Measurements from ENCODE around the gene WASHC4.

Gene WASHC4

DNA sequence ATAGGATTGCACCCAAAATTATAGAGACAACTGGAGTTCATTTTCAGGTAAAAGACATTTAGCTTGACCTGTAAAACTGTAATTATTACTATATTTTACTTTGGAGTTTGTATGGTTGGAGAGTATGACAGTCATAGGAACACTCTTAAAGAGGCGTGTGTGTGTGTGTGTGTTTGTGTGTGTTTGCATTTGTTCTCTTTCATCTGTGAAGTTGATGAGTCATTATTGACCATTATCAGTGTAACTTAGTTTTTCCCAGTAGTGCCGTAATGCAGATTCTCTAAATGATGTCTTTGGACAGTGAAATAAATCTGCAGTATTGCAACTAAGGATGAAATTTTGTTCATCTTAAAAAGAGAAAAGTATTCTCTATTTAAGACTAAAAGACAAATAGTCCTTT lies 13.0 kb downstream of the WASHC4 start:
- TF ChIP-seq, protein P1, sequence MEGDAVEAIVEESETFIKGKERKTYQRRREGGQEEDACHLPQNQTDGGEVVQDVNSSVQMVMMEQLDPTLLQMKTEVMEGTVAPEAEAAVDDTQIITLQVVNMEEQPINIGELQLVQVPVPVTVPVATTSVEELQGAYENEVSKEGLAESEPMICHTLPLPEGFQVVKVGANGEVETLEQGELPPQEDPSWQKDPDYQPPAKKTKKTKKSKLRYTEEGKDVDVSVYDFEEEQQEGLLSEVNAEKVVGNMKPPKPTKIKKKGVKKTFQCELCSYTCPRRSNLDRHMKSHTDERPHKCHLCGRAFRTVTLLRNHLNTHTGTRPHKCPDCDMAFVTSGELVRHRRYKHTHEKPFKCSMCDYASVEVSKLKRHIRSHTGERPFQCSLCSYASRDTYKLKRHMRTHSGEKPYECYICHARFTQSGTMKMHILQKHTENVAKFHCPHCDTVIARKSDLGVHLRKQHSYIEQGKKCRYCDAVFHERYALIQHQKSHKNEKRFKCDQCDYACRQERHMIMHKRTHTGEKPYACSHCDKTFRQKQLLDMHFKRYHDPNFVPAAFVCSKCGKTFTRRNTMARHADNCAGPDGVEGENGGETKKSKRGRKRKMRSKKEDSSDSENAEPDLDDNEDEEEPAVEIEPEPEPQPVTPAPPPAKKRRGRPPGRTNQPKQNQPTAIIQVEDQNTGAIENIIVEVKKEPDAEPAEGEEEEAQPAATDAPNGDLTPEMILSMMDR (IDR thresholded peaks at IDR 0.05): no peak
- no peak overlapping the region for H3K27ac ChIP-seq
- H3K27me3 ChIP-seq: no peaks in the 10 kb centered on the region
- H3K4me1 ChIP-seq (ENCODE audit: control insufficient read depth in 1 of 2, insufficient read depth in 1 of 2, low read depth in 1 of 2, low read length in 1 of 2): no peaks in the 10 kb centered on the region
- no peaks in the 10 kb centered on the region for H3K9me3 ChIP-seq
- H3K36me3 ChIP-seq: peaks cover 100% of the 10 kb centered on the region
- H3K4me3 ChIP-seq (ENCODE audit: low read depth in 1 of 2, low read length in 1 of 2): no peak overlapping the region

DNA sequence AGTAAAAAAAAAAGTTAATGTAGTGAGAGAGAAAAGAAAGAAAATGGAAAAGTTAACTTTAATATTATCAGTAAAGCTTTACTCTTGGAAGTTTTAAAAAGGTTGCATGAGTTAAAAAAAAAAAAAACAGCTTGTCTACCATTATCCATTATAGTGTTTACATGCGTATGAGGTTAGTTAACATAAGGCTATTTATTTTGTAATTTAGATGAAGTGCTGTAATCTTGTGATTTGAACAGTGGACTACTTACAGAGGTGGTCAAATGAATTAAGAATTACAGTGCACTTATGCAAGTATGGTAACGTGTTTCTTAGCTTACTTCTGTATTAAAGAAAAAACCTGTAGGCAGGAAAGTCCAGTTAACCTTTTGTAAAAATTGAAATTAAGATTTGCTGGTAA lies 30.7 kb downstream of the WASHC4 start:
- H3K36me3 ChIP-seq: peaks cover 83% of the 10 kb centered on the region
- H3K27ac ChIP-seq: no peak overlapping the region

DNA sequence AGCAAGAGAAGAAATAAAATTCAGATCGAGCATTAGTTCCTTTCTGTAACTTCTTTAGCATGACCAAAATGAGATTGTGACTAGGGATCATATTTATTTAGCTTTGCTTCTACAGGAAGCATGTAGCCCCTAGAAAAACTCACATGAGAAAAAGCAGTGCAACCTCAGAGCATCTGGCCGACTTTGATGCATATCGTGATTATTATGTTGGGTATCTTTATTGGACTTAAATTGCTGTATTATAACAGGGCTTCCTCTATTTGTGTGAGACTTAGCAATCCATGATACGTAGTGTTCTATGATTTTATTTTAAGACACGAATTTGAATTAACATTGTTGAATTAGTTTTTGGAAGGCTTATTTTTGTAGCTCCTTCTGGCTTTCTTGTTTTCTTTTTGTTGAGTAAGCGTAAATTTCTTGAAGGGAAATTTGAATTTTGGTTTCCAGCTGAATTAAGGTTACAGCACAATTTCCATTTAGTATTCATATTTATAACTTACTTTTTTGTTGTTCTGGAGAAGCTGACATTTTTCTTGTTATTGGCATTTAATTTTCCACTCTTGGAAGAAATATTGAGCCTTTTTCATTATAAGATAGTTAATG lies 33.9 kb downstream of the WASHC4 start:
- no peaks in the 10 kb centered on the region for H3K9me3 ChIP-seq
- no peaks in the 10 kb centered on the region for H3K4me1 ChIP-seq (ENCODE audit: control insufficient read depth in 1 of 2, insufficient read depth in 1 of 2, low read depth in 1 of 2, low read length in 1 of 2)
- TF ChIP-seq, protein P1 (IDR thresholded peaks at IDR 0.05): no peak
- H3K27ac ChIP-seq: no peak overlapping the region
- H3K36me3 ChIP-seq: peaks cover 85% of the 10 kb centered on the region
- no peaks in the 10 kb centered on the region for H3K27me3 ChIP-seq
- H3K4me3 ChIP-seq (ENCODE audit: low read depth in 1 of 2, low read length in 1 of 2): no peak overlapping the region

More for the DNA sequence above, 30.7 kb downstream of the WASHC4 start:
- Histone ChIP-seq H3K27me3 (no peaks in the 10 kb centered on the region), H3K9me3 (no peaks in the 10 kb centered on the region), H3K4me3 (ENCODE audit: low read depth in 1 of 2, low read length in 1 of 2) (no peak overlapping the region), H3K4me1 (ENCODE audit: control insufficient read depth in 1 of 2, insufficient read depth in 1 of 2, low read depth in 1 of 2, low read length in 1 of 2) (no peaks in the 10 kb centered on the region)
- TF ChIP-seq, protein P1 (IDR thresholded peaks at IDR 0.05): no peak

DNA sequence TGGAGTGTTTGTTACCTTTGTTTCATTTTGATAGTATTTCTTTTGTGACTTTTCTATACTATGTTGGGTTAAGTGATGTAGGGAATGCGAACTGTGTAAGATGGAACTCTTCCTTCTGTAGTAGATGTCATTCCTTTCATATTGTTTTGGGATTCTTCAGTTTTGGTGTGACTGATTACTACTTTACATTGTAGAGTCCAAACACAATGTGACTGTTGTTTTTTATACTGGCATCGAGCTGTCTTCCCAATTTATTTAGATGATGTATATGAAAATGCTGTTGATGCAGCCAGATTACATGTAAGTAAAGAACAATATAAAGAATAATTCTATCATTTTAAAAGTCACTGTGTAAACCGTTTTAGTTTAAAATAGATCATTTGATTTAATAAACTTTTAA lies 34.7 kb downstream of the WASHC4 start:
- H3K27ac ChIP-seq: no peak overlapping the region
- H3K4me3 ChIP-seq (ENCODE audit: low read depth in 1 of 2, low read length in 1 of 2): no peak overlapping the region
- H3K27me3 ChIP-seq: no peaks in the 10 kb centered on the region
- H3K4me1 ChIP-seq (ENCODE audit: control insufficient read depth in 1 of 2, insufficient read depth in 1 of 2, low read depth in 1 of 2, low read length in 1 of 2): no peaks in the 10 kb centered on the region
- TF ChIP-seq, protein P1 (IDR thresholded peaks at IDR 0.05): no peak
- no peaks in the 10 kb centered on the region for H3K9me3 ChIP-seq
- peaks cover 85% of the 10 kb centered on the region for H3K36me3 ChIP-seq

DNA sequence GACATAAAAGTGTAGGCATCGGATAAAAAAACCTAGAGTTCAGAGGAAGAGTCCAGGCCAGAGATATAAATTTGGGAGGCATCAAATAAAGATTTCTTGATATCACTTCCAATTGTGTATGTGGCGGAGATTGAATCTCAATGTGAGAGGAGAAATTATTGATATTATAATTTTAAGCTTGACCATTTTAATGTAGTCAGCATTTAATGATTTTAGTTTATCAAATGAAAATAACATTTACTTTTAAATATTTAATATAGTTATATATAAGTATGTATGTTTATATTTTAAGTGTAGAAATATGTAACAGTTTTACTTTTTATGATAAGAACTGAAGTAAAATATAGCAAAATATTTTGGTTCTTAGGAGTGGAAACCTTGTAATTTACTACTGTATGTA lies 48.7 kb downstream of the WASHC4 start:
- Histone ChIP-seq H3K27me3 (no peaks in the 10 kb centered on the region), H3K27ac (no peak overlapping the region), H3K36me3 (peaks cover 98% of the 10 kb centered on the region), H3K4me3 (ENCODE audit: low read depth in 1 of 2, low read length in 1 of 2) (no peak overlapping the region), H3K4me1 (ENCODE audit: control insufficient read depth in 1 of 2, insufficient read depth in 1 of 2, low read depth in 1 of 2, low read length in 1 of 2) (no peaks in the 10 kb centered on the region), H3K9me3 (no peaks in the 10 kb centered on the region)
- TF ChIP-seq, protein P1 (IDR thresholded peaks at IDR 0.05): no peak

Measured in neutrophil (primary cell).